Liver (tissue), 9 donors: ENCODE measurements around the gene LPO. TPM values are rescaled to one million over a fixed set of nuclear protein-coding genes. Genes with fewer than 3 reads are reported as not detected.

Source experiments
- DNase-seq: peaks from one replicate; pipeline ENCODE4 v3.0.0-alpha.2; 2017; ENCODE audit warnings: low spot score
- H3K27ac ChIP-seq, 2 donors: one replicate each; pipeline ENCODE4 v1.7.0; 2013; ENCODE audit warnings: inconsistent platforms in 2 of 2, low read length in 2 of 2, control low read depth in 1 of 2, low read depth in 1 of 2, mild to moderate bottlenecking in 1 of 2
- H3K27me3 ChIP-seq, 4 donors: one replicate each; pipeline versions ENCODE4 v1.6.1 to v1.7.0; 2013; ENCODE audit warnings: low read length in 3 of 4, inconsistent platforms in 1 of 4, mild to moderate bottlenecking in 1 of 4, moderate library complexity in 1 of 4; ENCODE audit not compliant: control insufficient read depth in 4 of 4, insufficient read depth in 4 of 4
- H3K36me3 ChIP-seq, 4 donors: one replicate each; pipeline versions ENCODE4 v1.6.1 to v1.7.0; 2013; ENCODE audit warnings: low read length in 3 of 4, mild to moderate bottlenecking in 3 of 4, low read depth in 1 of 4, moderate library complexity in 1 of 4; ENCODE audit not compliant: control insufficient read depth in 4 of 4, insufficient read depth in 3 of 4
- H3K4me1 ChIP-seq, 4 donors: one replicate each; pipeline versions ENCODE4 v1.6.1 to v1.7.0; 2013; ENCODE audit warnings: low read length in 3 of 4, mild to moderate bottlenecking in 3 of 4, moderate library complexity in 1 of 4; ENCODE audit not compliant: control insufficient read depth in 4 of 4, insufficient read depth in 4 of 4
- H3K4me3 ChIP-seq, 3 donors: one replicate each; pipeline versions ENCODE4 v1.6.1 to v1.7.0; 2013; ENCODE audit warnings: low read length in 3 of 3, control low read depth in 1 of 3, low read depth in 1 of 3, mild to moderate bottlenecking in 1 of 3
- H3K9ac ChIP-seq, 2 donors: one replicate each; pipeline ENCODE4 v1.7.0; 2013; ENCODE audit warnings: low read length in 2 of 2, mild to moderate bottlenecking in 2 of 2, moderate library complexity in 2 of 2, control low read depth in 1 of 2, low read depth in 1 of 2
- H3K9me3 ChIP-seq, 4 donors: one replicate each; pipeline versions ENCODE4 v1.6.1 to v1.7.0; 2013; ENCODE audit warnings: low read length in 3 of 4; ENCODE audit not compliant: control insufficient read depth in 4 of 4
- EGR1 ChIP-seq, 2 donors: IDR thresholded peaks; 2 replicates each; pipeline ENCODE4 v1.6.1; 2016 to 2018; ENCODE audit warnings: antibody characterized with exemption in 2 of 2, low read depth in 2 of 2
- FOXA1 ChIP-seq: IDR thresholded peaks from 2 replicates; pipeline ENCODE4 v1.6.1; 2016; ENCODE audit warnings: antibody characterized with exemption
- GABPA ChIP-seq, 2 donors: IDR thresholded peaks in 1 of 2; conservative IDR thresholded peaks in 1 of 2; 2 replicates each; pipeline ENCODE4 v1.6.1; 2016; ENCODE audit warnings: antibody characterized with exemption in 2 of 2, mild to moderate bottlenecking in 1 of 2, moderate library complexity in 1 of 2
- HNF4G ChIP-seq: IDR thresholded peaks from 2 replicates; pipeline ENCODE4 v1.6.1; 2016; ENCODE audit warnings: antibody characterized with exemption
- JUND ChIP-seq, 2 donors: IDR thresholded peaks; 2 replicates each; pipeline ENCODE4 v1.6.1; 2016; ENCODE audit warnings: antibody characterized with exemption in 2 of 2
- NR2F2 ChIP-seq: IDR thresholded peaks from 2 replicates; pipeline ENCODE4 v1.6.1; 2016; ENCODE audit warnings: antibody characterized with exemption
- RAD21 ChIP-seq, 2 donors: IDR thresholded peaks; 2 replicates each; pipeline ENCODE4 v1.6.1; 2016; ENCODE audit warnings: antibody characterized with exemption in 2 of 2, mild to moderate bottlenecking in 2 of 2
- REST ChIP-seq: IDR thresholded peaks from 2 replicates; pipeline ENCODE4 v1.6.1; 2016; ENCODE audit warnings: antibody characterized with exemption, mild to moderate bottlenecking
- RXRA ChIP-seq, 2 donors: IDR thresholded peaks; 2 replicates each; pipeline ENCODE4 v1.6.1; 2017 to 2018; ENCODE audit warnings: antibody characterized with exemption in 2 of 2, mild to moderate bottlenecking in 1 of 2
- SP1 ChIP-seq: IDR thresholded peaks from 2 replicates; pipeline ENCODE4 v1.6.1; 2018; ENCODE audit warnings: antibody characterized with exemption, mild to moderate bottlenecking
- ZBTB33 ChIP-seq: IDR thresholded peaks from 2 replicates; pipeline ENCODE4 v1.6.1; 2016; ENCODE audit warnings: antibody characterized with exemption
- WGBS: extraction: QIAGEN DNeasy Blood & Tissue Kit; methylation state at CpG from one replicate; pipeline ENCODE4 v1.1.7; 2013; 5-methylcytosine and 5-hydroxymethylcytosine counted together
- polyA plus RNA-seq, 2 donors: library from polyadenylated mRNA; stranded (reverse) in 1 of 2; unstranded in 1 of 2; fragments of 200-250 nt in 1 of 2; fragments of >200 nt in 1 of 2; fragmentation: Nextera tagmentation in 1 of 2; extraction: Ambion mirVana in 1 of 2; gene quantifications; one replicate each; pipeline versions ENCODE4 v1.2.1 to v1.2.3, GENCODE V29; 2013 to 2015
- total RNA-seq, 2 donors: library from RNA; depleted of rRNA; stranded (reverse); fragments of >200 nt; gene quantifications; one replicate each; pipeline ENCODE4 v1.2.3, GENCODE V29; 2014
- TF ChIP-seq, protein P1 (sequence below): IDR thresholded peaks from 2 replicates; pipeline ENCODE4 v1.6.1; 2016; ENCODE audit warnings: antibody characterized with exemption
- donor health status: healthy.
- donor health status: healthy.
- donor health status: healthy.
- donor health status: healthy.
- donor health status: healthy.

LPO gene
- total and polyA plus RNA-seq, 4 donors, result not detected

DNA sequence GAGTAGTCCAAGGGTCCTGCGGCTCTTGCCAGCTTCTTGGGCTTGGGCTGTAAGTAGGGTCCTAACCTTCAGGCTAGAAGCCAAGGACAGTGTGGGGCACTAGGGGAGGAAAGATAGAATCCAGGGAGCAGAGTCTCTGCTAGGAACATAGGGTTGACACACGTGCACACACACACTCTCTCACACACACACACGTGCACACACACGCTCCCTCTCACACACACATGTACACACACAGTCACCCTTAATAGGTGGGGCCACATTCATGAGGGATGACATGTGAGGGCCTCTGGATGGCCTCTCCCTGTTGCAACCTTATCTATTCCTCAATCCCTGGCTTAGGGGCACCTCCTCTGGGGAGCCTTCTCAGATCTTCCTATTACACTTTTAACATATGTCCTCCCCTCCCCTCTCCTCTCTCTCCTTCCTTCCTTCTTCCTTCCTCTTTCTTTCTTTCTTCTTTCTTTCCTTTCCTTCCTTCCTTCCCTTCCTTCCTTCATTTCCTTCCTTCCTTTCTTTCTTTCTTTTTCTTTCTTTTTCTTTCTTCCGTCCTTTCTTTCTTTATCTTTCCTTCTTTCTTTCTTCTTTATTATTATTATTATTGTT lies 42.8 kb upstream of the LPO start (continued):
- no peak for TF ChIP-seq REST

DNA sequence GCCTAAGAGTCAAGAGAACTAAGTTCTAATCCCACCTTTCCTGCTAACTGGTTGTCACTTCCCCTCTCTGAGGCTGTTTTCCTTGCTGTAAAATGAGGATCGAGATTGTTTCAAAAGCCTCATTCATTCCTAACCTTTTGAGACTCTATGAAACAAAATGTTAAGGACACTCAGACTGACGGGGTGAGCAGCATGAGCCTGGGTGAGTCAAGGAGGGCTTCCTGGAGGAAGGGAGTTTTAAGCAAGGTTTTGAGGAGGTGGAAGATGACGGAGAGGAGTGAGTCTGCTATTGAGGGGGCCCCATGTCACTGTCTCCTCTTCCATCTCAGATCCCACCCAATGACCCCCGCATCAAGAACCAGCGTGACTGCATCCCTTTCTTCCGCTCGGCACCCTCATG lies 41.8 kb upstream of the LPO start:
- Histone ChIP-seq H3K9ac (no peak overlapping the region), H3K27ac (no peak overlapping the region), H3K4me3 (no peak overlapping the region), H3K9me3 (no peaks in the 10 kb centered on the region), H3K4me1 (no peaks in the 10 kb centered on the region), H3K27me3 (peaks cover 0 to 8% (median 0%) of the 10 kb centered on the region in 4 donors), H3K36me3 (no peaks in the 10 kb centered on the region)
- TF ChIP-seq REST, result no peak
- no peak for TF ChIP-seq FOXA1
- no peak for TF ChIP-seq EGR1 (IDR thresholded peaks at IDR 0.05; ENCODE audit: low read depth in 2 of 2)
- TF ChIP-seq NR2F2, result no peak
- TF ChIP-seq HNF4G, result no peak
- TF ChIP-seq RXRA (IDR thresholded peaks at IDR 0.05), result no peak
- no peak for DNase-seq
- 82% methylated on average over 7 of the region's 7 CpGs for WGBS

- Histone ChIP-seq H3K4me1 (no peaks in the 10 kb centered on the region), H3K4me3 (no peak overlapping the region), H3K27me3 (peaks cover 0 to 8% (median 0%) of the 10 kb centered on the region in 4 donors), H3K9me3 (no peaks in the 10 kb centered on the region), H3K9ac (no peak overlapping the region), H3K36me3 (peaks cover 0 to 3% (median 0%) of the 10 kb centered on the region in 4 donors), H3K27ac (no peak overlapping the region)
- 45% methylated on average over 14 of the region's 14 CpGs for WGBS
- DNase-seq, result peak; percentile 49
- TF ChIP-seq FOXA1, result no peak
- no peak for TF ChIP-seq HNF4G
- no peak for TF ChIP-seq REST
- no peak for TF ChIP-seq GABPA (IDR thresholded peaks at IDR 0.05 in 1 of 2, conservative IDR thresholded peaks at IDR 0.05 in 1 of 2)
- no peak for TF ChIP-seq NR2F2
- TF ChIP-seq JUND (IDR thresholded peaks at IDR 0.05), result no peak
- TF ChIP-seq ZBTB33, result no peak
- TF ChIP-seq, protein P1, sequence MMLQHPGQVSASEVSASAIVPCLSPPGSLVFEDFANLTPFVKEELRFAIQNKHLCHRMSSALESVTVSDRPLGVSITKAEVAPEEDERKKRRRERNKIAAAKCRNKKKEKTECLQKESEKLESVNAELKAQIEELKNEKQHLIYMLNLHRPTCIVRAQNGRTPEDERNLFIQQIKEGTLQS, result no peak
- peak in 1 of 2 donors; percentile 62 for TF ChIP-seq RAD21 (IDR thresholded peaks at IDR 0.05)
- no peak for TF ChIP-seq SP1
- TF ChIP-seq RXRA (IDR thresholded peaks at IDR 0.05), result peak in 1 of 2 donors; percentile 26
These were observed 38.3 kb upstream of the LPO start for GRCh38 chr17:58200024-58200633.
